Endothelial cell of umbilical vein (primary cell): ENCODE results near the gene CSNK1G3. TPM values are rescaled to one million over a fixed set of nuclear protein-coding genes. Genes with fewer than 3 reads are reported as not detected.

ENCODE experiments used
- BruUV-seq: library from RNA; stranded (reverse); fragments of 400-500 nt; replicated peaks from 2 replicates; lab custom pipeline; 2021; lab: Mats Ljungman, UMichigan
- CTCF ChIA-PET: fragments of 300-600, 350-600 bp; sonication (Branson Sonifier 250); formaldehyde crosslinking; loops from one replicate; lab custom pipeline; 2021; ENCODE audit warnings: antibody characterized with exemption, inconsistent platforms; lab: Charles Lee
- POLR2A ChIA-PET: fragments of 300-600, 350-600 bp; sonication (Branson Sonifier 250); formaldehyde crosslinking; loops from one replicate; lab custom pipeline; 2021; ENCODE audit warnings: antibody characterized with exemption, inconsistent platforms; lab: Charles Lee
- DNase-seq: peaks from one replicate; pipeline ENCODE4 v3.0.0-alpha.2; 2011; ENCODE audit warnings: low read depth, low spot score
- FAIRE-seq: peaks from 2 replicates; lab custom pipeline; 2011; peaks lifted over from hg19 to GRCh38; lab: Jason Lieb, UNC
- H2AFZ ChIP-seq: 2 replicates; pipeline ENCODE4 v1.6.0; 2012; ENCODE audit warnings: low read depth, low read length, control low read depth, inconsistent platforms
- H3K27ac ChIP-seq: 2 replicates; pipeline ENCODE4 v1.5.1; 2011; ENCODE audit warnings: low read depth, mild to moderate bottlenecking, control low read depth, low read length, moderate library complexity; ENCODE audit not compliant: insufficient read depth
- H3K27me3 ChIP-seq, 2 experiments: 2 replicates each; pipeline versions ENCODE4 v1.6.0 to v1.6.1; 2011; ENCODE audit warnings: low read length in 2 of 2, mixed read lengths in 1 of 2; ENCODE audit not compliant: control insufficient read depth in 2 of 2, insufficient read depth in 2 of 2
- H3K36me3 ChIP-seq, 2 experiments: 2 replicates in 1 of 2; 3 replicates in 1 of 2; pipeline ENCODE4 v1.5.1; 2011; ENCODE audit warnings: low read length in 2 of 2, mild to moderate bottlenecking in 1 of 2, moderate library complexity in 1 of 2; ENCODE audit not compliant: control insufficient read depth in 2 of 2, insufficient read depth in 2 of 2; ENCODE audit errors: extremely low read depth in 1 of 2
- H3K4me1 ChIP-seq: 3 replicates; pipeline ENCODE4 v1.5.1; 2011; ENCODE audit warnings: mild to moderate bottlenecking, low read length; ENCODE audit not compliant: control insufficient read depth, insufficient read depth; ENCODE audit errors: extremely low read depth
- H3K4me2 ChIP-seq: 2 replicates; pipeline ENCODE4 v1.6.1; 2011; ENCODE audit warnings: low read length, control low read depth, mixed read lengths; ENCODE audit not compliant: insufficient read depth
- H3K4me3 ChIP-seq, 3 experiments: fragments of 200-600 bp in 1 of 3; sonication (generic), shearing (Covaris generic) in 1 of 3; replicated peaks in 1 of 3; 2 replicates each; pipeline ENCODE4 v1.5.1; 2011 to 2016; ENCODE audit warnings: control low read depth in 3 of 3, low read length in 3 of 3, mild to moderate bottlenecking in 2 of 3, inconsistent platforms in 1 of 3, low read depth in 1 of 3, moderate library complexity in 1 of 3; ENCODE audit not compliant: insufficient read depth in 1 of 3
- H3K79me2 ChIP-seq: 2 replicates; pipeline ENCODE4 v1.6.0; 2012; ENCODE audit warnings: low read length, inconsistent platforms; ENCODE audit not compliant: control insufficient read depth, insufficient read depth
- H3K9ac ChIP-seq: replicated peaks from 2 replicates; pipeline ENCODE3; 2011; ENCODE audit warnings: low read length, control low read depth; ENCODE audit not compliant: insufficient read depth; ENCODE audit errors: extremely low read depth
- H3K9me1 ChIP-seq: replicated peaks from 3 replicates; pipeline ENCODE4 v1.6.0; 2011; ENCODE audit warnings: mild to moderate bottlenecking, low read length; ENCODE audit not compliant: control insufficient read depth, insufficient read depth; ENCODE audit errors: extremely low read depth
- H3K9me3 ChIP-seq: replicated peaks from 2 replicates; pipeline ENCODE4 v1.5.1; 2012; ENCODE audit warnings: low read length, inconsistent platforms; ENCODE audit not compliant: control insufficient read depth, insufficient read depth
- H4K20me1 ChIP-seq: replicated peaks from 2 replicates; pipeline ENCODE3; 2011; ENCODE audit warnings: mild to moderate bottlenecking, low read length; ENCODE audit not compliant: control insufficient read depth, insufficient read depth; ENCODE audit errors: extremely low read depth
- CTCF ChIP-seq, 2 donors: IDR thresholded peaks; 1 replicate in 1 of 2; 2 replicates in 1 of 2; pipeline ENCODE4 v1.5.1; 2011; ENCODE audit warnings: low read length in 2 of 2, mild to moderate bottlenecking in 2 of 2, moderate library complexity in 2 of 2, control low read depth in 1 of 2, inconsistent platforms in 1 of 2, low read depth in 1 of 2; ENCODE audit not compliant: insufficient read depth in 1 of 2; ENCODE audit errors: extremely low read depth in 1 of 2
- EZH2 ChIP-seq: IDR thresholded peaks from 2 replicates; pipeline ENCODE4 v1.6.1; 2012; ENCODE audit warnings: borderline replicate concordance, low read depth, mild to moderate bottlenecking, moderate library complexity, low read length, inconsistent platforms; ENCODE audit not compliant: severe bottlenecking
- FOS ChIP-seq: IDR thresholded peaks from 2 replicates; pipeline ENCODE4 v1.6.1; 2011; ENCODE audit warnings: mild to moderate bottlenecking, low read length, moderate library complexity, borderline replicate concordance; ENCODE audit not compliant: insufficient read depth
- GATA2 ChIP-seq: IDR thresholded peaks from 2 replicates; pipeline ENCODE4 v1.7.0; 2011; ENCODE audit warnings: low read depth, mild to moderate bottlenecking, moderate library complexity, mixed read lengths, low read length; ENCODE audit not compliant: insufficient read length, insufficient read depth
- JUN ChIP-seq: IDR thresholded peaks from 2 replicates; pipeline ENCODE4 v1.6.1; 2011; ENCODE audit warnings: borderline replicate concordance, low read depth; ENCODE audit not compliant: insufficient read length, insufficient read depth
- MYC ChIP-seq: IDR thresholded peaks from one replicate; pipeline ENCODE4 v1.6.1; 2011; ENCODE audit warnings: mild to moderate bottlenecking, low read depth, low read length
- POLR2A ChIP-seq: IDR thresholded peaks from 2 replicates; pipeline ENCODE4 v1.6.1; 2012; ENCODE audit warnings: low read depth, mild to moderate bottlenecking, control low read depth, low read length
- POLR2AphosphoS5 ChIP-seq: IDR thresholded peaks from 2 replicates; pipeline ENCODE4 v1.6.1; 2012; ENCODE audit warnings: low read depth, mild to moderate bottlenecking, control low read depth, low read length, moderate library complexity; ENCODE audit not compliant: insufficient read depth
- dilution Hi-C: fragments of 300-500 bp; cut with MboI; formaldehyde crosslinking; loops from one replicate; pipeline ENCODE4 v1.15.0; 2019; ENCODE audit warnings: low sequenced_read_pairs; ENCODE audit not compliant: extremely low pct_ligation_motif_present
- intact Hi-C: fragments of 100-400 bp; cut with micrococcal nuclease; formaldehyde crosslinking; loops from one replicate; pipeline ENCODE4 v1.10.0; 2022
- polyA plus RNA-seq, 4 experiments: library from polyadenylated mRNA; depleted of rRNA in 3 of 4; stranded (reverse) in 3 of 4; unstranded in 1 of 4; fragments of >200 nt; gene quantifications; 2 replicates each; pipeline versions ENCODE4 v1.2.1 to v1.2.3, GENCODE V29; 2011 to 2012; ENCODE audit warnings: missing spikeins in 1 of 4
- total RNA-seq: library from RNA; stranded (reverse); gene quantifications from 2 replicates; pipeline ENCODE4 v1.2.3, GENCODE V29; 2021
- TF ChIP-seq, protein P1 (sequence below): IDR thresholded peaks from 2 replicates; pipeline ENCODE4 v1.6.1; 2011; ENCODE audit not compliant: insufficient read depth, insufficient read length

The CSNK1G3 gene
- total and polyA plus RNA-seq, 2 donors (not counting 3 experiments of a cell fraction or from before 2014, with no cell fraction given) = 10.4 to 35.9 TPM

GRCh38 chr5:123474228-123474627 lies 37.7 kb upstream of the CSNK1G3 start:
- TF ChIP-seq FOS = no peak
- Histone ChIP-seq H4K20me1 (no peaks in the 10 kb centered on the region), H3K4me1 (no peaks in the 10 kb centered on the region), H3K79me2 (no peaks in the 10 kb centered on the region), H3K4me3 (no peak overlapping the region), H3K27me3 (peaks cover 15 to 22% of the 10 kb centered on the region in 2 experiments), H3K9me3 (no peaks in the 10 kb centered on the region), H2AFZ (no peak overlapping the region), H3K9ac (no peak overlapping the region), H3K27ac (no peak overlapping the region), H3K9me1 (no peaks in the 10 kb centered on the region), H3K36me3 (no peaks in the 10 kb centered on the region), H3K4me2 (no peak overlapping the region)
- DNase-seq (no peak), FAIRE-seq (no peak)
- dilution Hi-C loops = no loop called here
- intact Hi-C loops = no loop called here
- BruUV-seq = no TSS peak
- ChIA-PET POLR2A (no interaction called here), CTCF (interaction anchor here (1.4 kb wide), 1 partner anchor 24 kb away, joined by 3 read pairs; no protein-coding TSS in a partner anchor)

DNA sequence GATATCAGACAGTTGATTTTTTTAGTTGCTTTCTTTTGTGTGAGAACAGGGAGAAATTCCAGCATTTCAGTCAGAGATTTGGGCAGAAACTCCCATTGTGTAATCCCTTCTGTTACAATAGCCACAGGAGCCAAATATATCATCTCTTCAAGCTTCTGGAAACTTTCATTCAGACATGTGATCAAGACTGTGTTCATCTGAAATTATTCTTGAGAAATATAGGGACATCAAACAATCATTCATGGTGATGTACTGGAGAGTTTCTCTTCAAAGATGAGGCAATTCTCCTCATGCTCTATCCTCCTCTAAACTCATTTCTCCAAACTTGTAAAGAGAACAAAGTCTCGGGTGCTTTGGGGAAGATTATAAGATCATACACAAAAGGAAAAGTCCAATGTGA lies 35.2 kb upstream of the CSNK1G3 start:
- FAIRE-seq = no peak
- POLR2A ChIA-PET = no interaction called here
- H2AFZ ChIP-seq = no peak overlapping the region
- H3K4me1 ChIP-seq = no peaks in the 10 kb centered on the region
- CTCF ChIA-PET = no interaction called here
- no peak for TF ChIP-seq MYC
- no peak for TF ChIP-seq POLR2A
- TF ChIP-seq, protein P1, sequence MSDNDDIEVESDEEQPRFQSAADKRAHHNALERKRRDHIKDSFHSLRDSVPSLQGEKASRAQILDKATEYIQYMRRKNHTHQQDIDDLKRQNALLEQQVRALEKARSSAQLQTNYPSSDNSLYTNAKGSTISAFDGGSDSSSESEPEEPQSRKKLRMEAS = no peak
- TF ChIP-seq GATA2 = no peak
- TF ChIP-seq CTCF (IDR thresholded peaks at IDR 0.05; ENCODE audit: extremely low read depth in 1 of 2, insufficient read depth in 1 of 2, low read depth in 1 of 2, low read length in 2 of 2) = no peak
- TF ChIP-seq JUN = no peak
- TF ChIP-seq EZH2 = no peak
- no peak for TF ChIP-seq POLR2AphosphoS5
- TF ChIP-seq FOS = no peak
- H3K27me3 ChIP-seq = peaks cover 14 to 17% of the 10 kb centered on the region in 2 experiments
- no peak overlapping the region for H3K4me3 ChIP-seq
- BruUV-seq = no TSS peak
- no peak overlapping the region for H3K4me2 ChIP-seq
- H3K9me1 ChIP-seq = no peaks in the 10 kb centered on the region
- no peak overlapping the region for H3K9ac ChIP-seq
- intact Hi-C loops = no loop called here
- dilution Hi-C loops = no loop called here
- no peaks in the 10 kb centered on the region for H4K20me1 ChIP-seq
- no peaks in the 10 kb centered on the region for H3K9me3 ChIP-seq
- H3K27ac ChIP-seq = no peak overlapping the region
- H3K79me2 ChIP-seq = no peaks in the 10 kb centered on the region
- no peaks in the 10 kb centered on the region for H3K36me3 ChIP-seq
- DNase-seq = no peak
